Stimulated activated CD8-positive, alpha-beta memory T cell treated with anti-CD3 and anti-CD28 coated beads, Interleukin-15, amount 100 ng/mL, for 1 hour (primary cell): Measurements from ENCODE around the gene TAF7L.
"Not testable (repeated sequence)": the region's sequence is repeated elsewhere in the genome, so short reads cannot be mapped to it uniquely, and the experiment has no call there.

Source experiments
- DNase-seq: peaks from one replicate; pipeline ENCODE4 v3.0.0-alpha.2; 2020; ENCODE audit warnings: low read depth

Gene TAF7L

GRCh38 chrX:101290957-101291603 lies at the start of gene TAF7L:
Gene TAF7L, minus strand, starts transcription at chrX:101291334. Its CDS starts 3,791 bp downstream, at chrX:101287543.
- no peak for DNase-seq

DNA sequence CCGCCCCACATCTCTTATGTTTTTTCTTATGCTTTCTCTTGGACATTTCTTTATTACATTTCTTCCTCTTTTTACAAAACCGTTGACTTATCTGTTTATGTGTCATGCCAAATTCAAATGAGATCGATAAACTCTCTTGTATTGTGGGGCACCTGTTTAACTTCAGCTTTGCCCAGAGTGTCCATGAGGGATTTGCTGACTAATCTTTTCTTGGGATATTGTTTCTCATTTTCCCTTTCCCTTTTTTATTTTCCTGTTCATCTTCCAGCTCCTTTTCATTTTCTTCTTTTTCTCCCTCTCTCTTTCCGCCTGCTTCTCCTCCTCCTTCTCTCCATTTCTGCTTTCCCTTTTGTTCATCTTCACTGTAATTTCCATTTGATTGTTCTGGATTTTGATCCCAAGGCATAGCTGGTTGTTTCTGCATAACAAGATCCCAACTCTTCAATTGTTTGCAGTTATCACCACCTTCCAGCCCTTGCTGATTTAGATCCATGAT lies 46.7 kb upstream of the TAF7L start:
- DNase-seq, result no peak

DNA sequence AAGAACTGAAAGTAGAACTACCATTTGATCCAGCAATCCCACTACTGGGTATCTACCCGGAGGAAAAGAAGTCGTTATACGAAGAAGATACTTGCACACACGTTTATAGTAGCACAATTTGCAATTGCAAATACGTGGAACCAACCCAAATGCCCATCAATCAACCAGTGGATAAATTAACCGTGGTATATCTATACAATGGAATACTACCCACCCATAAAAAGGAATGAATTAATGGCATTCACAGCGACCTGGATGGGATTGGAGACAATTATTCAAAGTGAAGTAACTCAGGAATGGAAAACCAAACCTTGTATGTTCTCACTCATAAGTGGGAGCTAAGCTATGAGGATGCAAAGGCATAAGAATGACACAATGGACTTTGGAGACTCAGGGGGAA lies 43.2 kb upstream of the TAF7L start:
- DNase-seq, result not testable (repeated sequence)

DNA sequence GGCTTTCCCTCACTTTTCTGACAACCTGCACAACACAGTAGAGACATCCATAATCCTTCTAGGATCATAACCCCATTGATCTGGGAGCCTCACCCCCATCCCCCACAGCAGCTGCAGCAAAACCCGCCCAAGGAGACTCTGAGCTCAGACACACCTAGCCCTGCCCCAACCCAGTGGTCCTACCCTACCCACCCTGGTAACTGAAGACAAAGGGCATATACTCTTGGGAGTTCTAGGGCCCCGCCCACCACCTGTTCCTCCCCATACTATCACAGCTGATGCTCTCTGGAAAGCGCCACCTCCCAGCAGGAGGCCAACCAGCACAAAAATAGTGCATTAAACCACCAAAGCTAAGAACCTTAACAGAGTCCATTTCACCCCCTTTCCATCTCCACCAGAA lies 35.5 kb upstream of the TAF7L start:
- not testable (repeated sequence) for DNase-seq

DNA sequence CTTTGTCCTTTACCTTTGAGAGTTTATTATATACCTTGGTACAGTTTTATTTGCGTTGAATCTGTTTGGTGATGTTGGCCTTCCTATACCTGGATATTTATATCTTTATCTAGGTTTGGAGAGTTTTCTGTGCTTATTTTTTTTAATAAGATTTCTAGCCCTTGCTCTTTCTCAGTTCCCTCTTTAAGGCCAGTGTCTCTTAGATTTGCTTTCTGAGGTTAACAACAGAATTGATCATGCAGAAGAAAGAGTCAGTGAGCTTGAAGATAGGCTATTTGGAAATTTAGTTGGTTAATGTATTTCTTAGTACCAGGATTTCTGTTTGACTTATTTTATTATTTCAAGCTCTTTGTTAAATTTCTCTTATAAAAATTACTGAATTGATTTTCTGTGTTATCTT lies 12.7 kb upstream of the TAF7L start:
- no peak for DNase-seq

GRCh38 chrX:101295603-101296002 lies 4.5 kb upstream of the TAF7L start:
- DNase-seq, result not testable (repeated sequence)

DNA sequence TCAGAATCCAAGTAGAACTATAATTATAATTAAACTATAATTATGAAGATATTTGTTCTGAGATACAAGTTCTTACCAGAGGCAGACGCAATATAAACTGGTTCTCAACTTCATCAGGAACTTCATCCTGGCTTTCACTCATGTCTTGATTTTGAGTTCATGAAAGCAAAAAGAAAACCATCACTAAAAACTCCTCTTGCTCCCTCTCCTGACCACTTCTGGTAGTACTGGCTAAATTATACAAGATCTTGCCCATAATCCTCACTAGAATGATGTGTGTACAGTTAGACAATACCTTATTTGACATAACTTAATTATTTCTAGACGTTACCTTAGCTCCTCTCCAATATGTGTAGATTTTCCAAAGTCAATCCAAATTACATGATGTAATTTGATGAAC lies 3.7 kb downstream of the TAF7L start:
- DNase-seq, result no peak

DNA sequence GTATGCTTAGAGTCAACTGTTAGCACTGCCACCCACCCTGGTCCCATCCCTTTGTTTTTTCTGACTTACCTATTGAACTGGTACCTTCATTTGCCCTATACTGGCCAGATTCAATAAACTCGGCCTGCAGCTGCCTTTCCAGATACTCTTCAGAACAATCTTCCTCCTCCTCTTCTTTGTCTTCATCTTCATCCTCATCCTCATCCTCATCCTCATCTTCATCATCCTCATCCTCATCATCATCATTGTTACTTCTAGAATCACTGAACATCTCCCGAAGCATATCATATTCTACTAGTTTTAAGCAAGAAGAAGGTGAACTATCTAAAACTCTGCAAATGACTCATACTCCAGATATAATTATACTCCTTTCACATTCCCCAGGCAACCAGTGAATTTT lies 14.9 kb downstream of the TAF7L start:
- DNase-seq, result no peak

DNA sequence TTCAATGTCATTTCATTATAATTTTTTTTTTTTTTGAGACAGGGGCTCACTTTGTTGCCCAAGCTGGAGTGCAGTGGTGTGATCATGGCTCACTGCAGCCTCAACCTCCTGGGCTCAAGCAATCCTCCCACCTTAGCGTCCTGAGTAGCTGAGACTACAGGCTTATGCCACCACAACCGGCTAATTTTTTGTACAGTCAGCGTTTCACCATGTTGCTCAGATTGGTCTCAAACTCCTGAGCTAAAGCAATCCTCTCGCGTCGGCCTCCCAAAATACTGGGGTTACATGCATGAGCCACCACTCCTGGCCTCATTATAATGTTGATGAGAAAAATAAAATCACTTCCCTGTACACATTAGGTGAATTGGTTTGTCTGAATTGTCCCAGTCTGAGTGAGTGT lies 16.9 kb downstream of the TAF7L start:
- no peak for DNase-seq

DNA sequence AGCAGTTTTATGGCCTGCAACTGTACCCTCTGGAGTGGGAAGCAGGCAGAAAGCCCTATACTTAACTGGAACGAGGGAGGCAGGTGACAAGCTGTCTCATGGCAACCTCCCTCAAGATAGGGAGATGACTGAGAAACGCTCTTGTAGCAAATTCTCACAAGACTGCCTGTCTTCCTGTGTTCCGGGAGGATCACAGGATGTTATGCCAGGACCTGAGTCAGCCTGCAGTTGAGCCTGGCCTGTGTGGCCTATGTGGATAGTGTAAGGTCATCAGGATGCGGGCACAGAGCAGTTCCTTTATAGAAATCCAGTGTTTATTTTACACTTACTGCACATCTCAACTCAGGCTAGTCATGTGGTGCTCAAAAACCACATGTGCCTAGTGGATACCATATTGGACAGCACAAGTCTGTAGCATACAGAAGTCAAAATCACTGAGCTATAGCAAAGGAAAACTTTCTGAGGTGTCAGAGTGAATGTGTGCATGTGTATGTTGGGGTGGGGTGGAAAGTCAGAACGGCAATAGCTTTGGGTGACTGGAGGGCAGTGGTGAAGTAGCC lies 25.2 kb downstream of the TAF7L start:
- no peak for DNase-seq

DNA sequence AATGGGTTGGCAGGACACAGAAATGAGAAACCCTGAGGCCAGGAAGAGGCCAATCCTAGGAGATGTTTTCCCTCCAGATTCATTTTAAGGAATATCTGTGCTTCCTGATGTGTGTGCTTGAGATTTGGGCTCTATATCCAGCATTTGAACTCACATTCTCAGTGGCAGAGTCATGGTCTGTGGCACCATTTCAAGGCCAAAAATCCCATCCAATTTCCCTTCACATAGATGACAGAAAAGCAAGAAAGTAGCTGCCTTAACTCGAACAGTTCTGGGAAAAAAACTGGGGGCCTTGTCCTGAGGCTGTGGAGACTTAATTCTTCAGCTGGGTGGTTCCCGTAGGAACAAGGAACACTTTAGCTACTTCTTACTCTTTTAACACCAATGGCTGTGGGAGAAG lies 27.4 kb downstream of the TAF7L start:
- DNase-seq, result no peak

DNA sequence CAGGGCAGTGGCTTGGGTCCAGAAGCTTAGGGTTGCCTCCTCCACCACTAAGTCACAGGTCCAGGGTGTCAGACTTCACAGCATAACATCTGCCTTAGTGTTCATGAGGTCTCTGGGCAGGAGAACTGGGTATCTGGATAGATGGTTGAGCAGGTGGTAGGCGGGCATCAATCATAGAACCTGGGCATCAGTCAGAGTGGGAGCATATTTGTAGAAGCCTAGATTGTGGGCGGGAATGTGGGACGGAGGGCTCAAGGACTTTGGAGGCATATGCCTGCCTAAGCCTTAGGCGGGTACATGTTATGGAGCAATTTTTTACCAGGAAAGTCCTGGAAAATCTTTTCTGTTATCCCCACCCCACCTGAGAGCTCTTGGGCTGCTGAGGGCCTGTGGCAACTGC lies 28.5 kb downstream of the TAF7L start:
- DNase-seq, result no peak

DNA sequence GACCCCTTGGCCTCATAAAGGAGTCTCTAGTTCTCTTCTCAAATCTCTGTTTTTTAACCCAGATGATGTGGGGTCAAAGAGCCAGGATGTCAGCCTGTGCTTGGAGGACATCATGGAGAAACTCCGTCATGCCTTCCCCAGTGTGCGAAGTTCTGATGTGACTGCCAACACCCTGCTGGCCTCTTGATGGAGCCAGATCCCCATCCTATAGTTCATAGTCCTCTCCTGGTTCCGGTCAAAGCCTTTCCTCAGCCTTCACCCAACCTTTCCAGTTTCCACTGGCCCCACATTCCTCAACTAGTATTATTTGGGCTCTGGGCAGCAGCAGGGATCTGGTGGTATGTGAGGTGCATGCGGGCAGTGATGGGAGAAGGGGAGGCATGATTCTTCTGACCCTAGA lies 30.7 kb downstream of the TAF7L start:
- no peak for DNase-seq

- no peak for DNase-seq
Observed at GRCh38 chrX:101258259-101258581, 32.9 kb downstream of the TAF7L start.

GRCh38 chrX:101257448-101258258 lies 33.5 kb downstream of the TAF7L start:
- no peak for DNase-seq

- DNase-seq, result no peak
Observed at GRCh38 chrX:101252634-101253033, 38.5 kb downstream of the TAF7L start.

DNA sequence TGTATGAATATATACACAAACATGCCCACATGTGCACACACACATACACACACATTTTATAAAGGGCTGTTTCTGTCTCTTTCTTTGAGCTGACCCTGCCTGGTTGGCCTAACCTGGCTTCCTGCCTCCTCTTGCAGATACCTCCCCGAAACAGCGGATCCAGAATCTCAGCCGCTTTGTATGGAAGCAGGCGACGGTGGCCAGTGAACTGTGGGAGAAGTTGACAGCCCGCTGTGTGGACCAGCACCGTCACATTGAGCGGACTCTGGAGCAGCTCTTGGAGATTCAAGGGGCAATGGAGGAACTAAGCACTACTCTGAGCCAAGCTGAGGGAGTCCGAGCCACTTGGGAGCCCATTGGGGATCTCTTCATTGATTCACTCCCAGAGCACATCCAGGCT lies 49.6 kb downstream of the TAF7L start:
- DNase-seq, result no peak

GRCh38 chrX:101237041-101237440 lies 54.1 kb downstream of the TAF7L start:
- DNase-seq, result no peak

- no peak for DNase-seq
Observed at GRCh38 chrX:101232316-101232715, 58.8 kb downstream of the TAF7L start.

DNA sequence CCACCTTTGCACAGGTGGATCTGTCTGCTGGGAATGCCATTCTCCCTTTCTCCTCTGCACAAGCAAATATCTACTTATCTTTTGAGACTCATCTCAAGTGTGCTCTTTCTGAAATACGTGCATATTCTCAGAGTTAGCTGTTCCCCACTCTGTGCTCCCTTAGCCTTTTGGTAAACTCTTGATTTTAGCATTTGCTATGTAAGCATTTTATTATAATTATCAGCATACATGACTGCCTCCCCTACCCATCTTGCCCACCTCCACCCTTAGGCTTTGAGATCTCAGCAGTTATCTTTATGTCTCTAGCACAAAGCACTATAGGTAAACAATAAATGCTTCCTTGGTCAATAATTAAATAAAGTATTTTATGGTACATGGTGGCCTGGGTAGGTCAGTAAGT lies 60.1 kb downstream of the TAF7L start:
- DNase-seq, result no peak

GRCh38 chrX:101230636-101231035 lies 60.5 kb downstream of the TAF7L start:
- DNase-seq, result no peak

GRCh38 chrX:101229170-101229569 lies 62.0 kb downstream of the TAF7L start:
- no peak for DNase-seq

DNA sequence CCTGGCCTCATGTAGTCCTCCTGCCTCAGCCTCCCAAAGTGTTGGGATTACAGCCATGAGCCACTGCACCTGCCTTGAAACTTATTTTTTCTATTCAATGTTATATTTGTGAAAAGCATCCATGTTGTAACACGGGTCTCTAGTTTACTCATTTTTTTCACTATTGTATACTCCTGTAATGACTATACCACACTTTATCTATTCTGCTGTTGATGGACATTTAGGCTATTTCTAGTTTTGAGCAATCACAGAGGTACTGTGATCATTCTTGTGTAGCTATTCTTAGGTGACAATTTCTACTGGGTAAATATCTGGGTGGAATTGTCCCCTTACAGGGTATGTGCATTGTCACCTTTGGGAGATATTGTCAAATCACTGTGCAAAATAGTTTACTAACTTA lies 67.9 kb downstream of the TAF7L start:
- no peak for DNase-seq
